ENCODE results near the gene SORCS3. TPM values are rescaled to one million over a fixed set of nuclear protein-coding genes. Genes with fewer than 3 reads are reported as not detected.

Gene SORCS3
- total and polyA plus RNA-seq, 9 of the 15 experiments (the other 6 are each of a cell fraction or from before 2014, with no cell fraction given) = not detected

DNA sequence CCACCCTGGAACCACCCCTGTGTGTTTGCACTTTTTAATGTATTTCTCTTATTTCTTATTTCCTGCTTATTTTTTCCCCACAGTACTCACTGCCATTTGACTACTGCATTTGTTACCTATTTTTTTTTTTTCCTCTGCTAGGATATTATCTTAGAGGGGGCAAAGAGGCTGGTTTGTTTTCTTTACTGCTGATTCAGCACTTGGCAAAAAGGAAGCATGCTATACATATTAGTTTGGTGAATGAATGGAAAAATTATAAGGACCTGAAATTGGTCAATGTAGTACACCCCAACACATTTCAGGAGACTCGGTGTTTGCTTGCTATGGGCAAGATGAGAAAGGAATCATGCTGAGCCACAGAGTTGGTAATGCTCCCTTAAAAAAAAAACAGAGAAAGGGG lies 193.5 kb downstream of the SORCS3 start:
- no peak overlapping the region for H3K27ac ChIP-seq (ENCODE audit: extremely low read depth, low read depth, low read length)
- CTCF ChIA-PET (ENCODE audit: low intra/inter-chr PET ratio) = no interaction called here
- H3K4me2 ChIP-seq (ENCODE audit: insufficient read depth, low read length) = no peak overlapping the region
- ATAC-seq = no peak
- in situ Hi-C loops (cut with MboI) (no loop called here), intact Hi-C loops (cut with micrococcal nuclease) (no loop called here)
- no peaks in the 10 kb centered on the region for H3K9me1 ChIP-seq (ENCODE audit: control insufficient read depth, insufficient read depth, low read length)
- WGBS (ENCODE audit: insufficient coverage, low coverage, missing lambda C conversion rate) = 0% methylated on average over 1 of the region's 1 CpG
- no peak overlapping the region for H3K4me3 ChIP-seq
- no peaks in the 10 kb centered on the region for H3K27me3 ChIP-seq (ENCODE audit: control insufficient read depth in 2 of 2, insufficient read depth in 2 of 2, low read length in 2 of 2)
- TF ChIP-seq ZNF316 (IDR thresholded peaks at IDR 0.05) (peak; percentile 17; the same call in 1 of the 2 replicates), MTF1 (CRISPR knock-in tag; IDR thresholded peaks at IDR 0.05; ENCODE audit: borderline replicate concordance) (no peak), CHD2 (IDR thresholded peaks at IDR 0.05; ENCODE audit: low read depth, low read length) (no peak), HNRNPUL1 (IDR thresholded peaks at IDR 0.05; ENCODE audit: low read length) (no peak), ZNF77 (CRISPR knock-in tag; IDR thresholded peaks at IDR 0.05) (no peak), ZBTB5 (IDR thresholded peaks at IDR 0.05) (no peak), MAFF (IDR thresholded peaks at IDR 0.05; ENCODE audit: low read length) (peak; percentile 19; the same call in 1 of the 2 replicates), MAFK (IDR thresholded peaks at IDR 0.05; ENCODE audit: low read length) (0 out of 2 replicates have a peak, but pooled peaks have one; percentile 29), GATAD2B (IDR thresholded peaks at IDR 0.05; ENCODE audit: borderline replicate concordance) (no peak), BDP1 (IDR thresholded peaks at IDR 0.05; ENCODE audit: insufficient read depth, insufficient read length) (no peak)
- TF ChIP-seq, protein P1, sequence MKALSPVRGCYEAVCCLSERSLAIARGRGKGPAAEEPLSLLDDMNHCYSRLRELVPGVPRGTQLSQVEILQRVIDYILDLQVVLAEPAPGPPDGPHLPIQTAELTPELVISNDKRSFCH (CRISPR knock-in tag; IDR thresholded peaks at IDR 0.05) = no peak
- TF ChIP-seq, protein P1 (tag; IDR thresholded peaks at IDR 0.05) = no peak
- TF ChIP-seq, protein P2, sequence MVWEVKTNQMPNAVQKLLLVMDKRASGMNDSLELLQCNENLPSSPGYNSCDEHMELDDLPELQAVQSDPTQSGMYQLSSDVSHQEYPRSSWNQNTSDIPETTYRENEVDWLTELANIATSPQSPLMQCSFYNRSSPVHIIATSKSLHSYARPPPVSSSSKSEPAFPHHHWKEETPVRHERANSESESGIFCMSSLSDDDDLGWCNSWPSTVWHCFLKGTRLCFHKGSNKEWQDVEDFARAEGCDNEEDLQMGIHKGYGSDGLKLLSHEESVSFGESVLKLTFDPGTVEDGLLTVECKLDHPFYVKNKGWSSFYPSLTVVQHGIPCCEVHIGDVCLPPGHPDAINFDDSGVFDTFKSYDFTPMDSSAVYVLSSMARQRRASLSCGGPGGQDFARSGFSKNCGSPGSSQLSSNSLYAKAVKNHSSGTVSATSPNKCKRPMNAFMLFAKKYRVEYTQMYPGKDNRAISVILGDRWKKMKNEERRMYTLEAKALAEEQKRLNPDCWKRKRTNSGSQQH (CRISPR knock-in tag; IDR thresholded peaks at IDR 0.05) = no peak
- no peak for DNase-seq (ENCODE audit: extremely low read depth in 1 of 4, low spot score in 3 of 4)
- no peak for FAIRE-seq
- H4K20me1 ChIP-seq (replicated peaks; ENCODE audit: control insufficient read depth, insufficient read depth, low read length) = no peaks in the 10 kb centered on the region
- H3K79me2 ChIP-seq (ENCODE audit: control insufficient read depth, insufficient read depth, low read length) = no peaks in the 10 kb centered on the region
- no peaks in the 10 kb centered on the region for H3K4me1 ChIP-seq (replicated peaks in 1 of 2; ENCODE audit: control insufficient read depth in 2 of 2, insufficient read depth in 2 of 2, low read length in 2 of 2)
- H3K36me3 ChIP-seq (ENCODE audit: control insufficient read depth, insufficient read depth, low read length) = no peaks in the 10 kb centered on the region
- POLR2A ChIA-PET = no interaction called here
- H2AFZ ChIP-seq (ENCODE audit: low read depth, low read length) = no peak overlapping the region
- no peaks in the 10 kb centered on the region for H3K9me3 ChIP-seq (replicated peaks; ENCODE audit: control insufficient read depth, insufficient read depth, low read depth, low read length)
- no TSS peak for BruUV-seq (replicated peaks)
- H3K9ac ChIP-seq (ENCODE audit: insufficient read depth in 1 of 2, low read depth in 2 of 2, low read length in 2 of 2) = no peak overlapping the region

Measured in K562 (cell line).